GM06990 (cell line): ENCODE measurements around the gene KLK8.

Experiments
- DNase-seq: peaks from one replicate; pipeline ENCODE4 v3.0.0-alpha.2; 2011; ENCODE audit not compliant: insufficient read length; ENCODE audit errors: extremely low read depth
- H3K27me3 ChIP-seq: replicated peaks from 2 replicates; pipeline ENCODE4 v1.6.0; 2011; ENCODE audit warnings: low read length; ENCODE audit not compliant: control insufficient read depth, insufficient read depth
- H3K36me3 ChIP-seq: 2 replicates; pipeline ENCODE4 v1.5.1; 2011; ENCODE audit warnings: low read length; ENCODE audit not compliant: control insufficient read depth, insufficient read depth
- H3K4me3 ChIP-seq: replicated peaks from 2 replicates; pipeline ENCODE4 v1.5.1; 2011; ENCODE audit warnings: low read depth, mild to moderate bottlenecking, control low read depth, low read length
- TF ChIP-seq, protein P1 (sequence below): IDR thresholded peaks from 2 replicates; pipeline ENCODE4 v1.5.1; 2011; ENCODE audit warnings: low read length, control low read depth, mild to moderate bottlenecking, inconsistent platforms; ENCODE audit not compliant: insufficient read depth, poor library complexity, severe bottlenecking

Gene KLK8

DNA sequence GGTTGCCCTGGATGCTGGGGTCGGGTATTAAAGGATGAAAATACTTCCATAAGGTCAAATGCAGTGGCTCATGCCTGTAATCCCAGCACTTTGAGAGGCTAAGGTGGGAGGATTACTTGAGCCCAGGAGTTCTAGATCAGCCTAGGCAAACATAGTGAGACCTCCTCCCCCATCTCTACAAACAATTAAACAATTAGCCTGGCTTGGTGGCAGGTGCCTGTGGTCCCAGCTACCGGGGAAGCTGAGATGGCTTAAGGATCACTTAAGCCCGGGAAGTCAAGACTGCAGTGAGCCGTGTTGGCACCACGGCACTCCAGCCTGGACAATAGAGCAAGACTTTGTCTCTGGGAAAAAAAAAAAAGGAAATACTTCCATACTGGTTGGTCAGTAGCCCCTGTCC lies 23.5 kb upstream of the KLK8 start:
- Histone ChIP-seq H3K4me3 (no peak overlapping the region), H3K27me3 (peaks cover 2% of the 10 kb centered on the region), H3K36me3 (no peaks in the 10 kb centered on the region)
- DNase-seq: no peak
- TF ChIP-seq, protein P1, sequence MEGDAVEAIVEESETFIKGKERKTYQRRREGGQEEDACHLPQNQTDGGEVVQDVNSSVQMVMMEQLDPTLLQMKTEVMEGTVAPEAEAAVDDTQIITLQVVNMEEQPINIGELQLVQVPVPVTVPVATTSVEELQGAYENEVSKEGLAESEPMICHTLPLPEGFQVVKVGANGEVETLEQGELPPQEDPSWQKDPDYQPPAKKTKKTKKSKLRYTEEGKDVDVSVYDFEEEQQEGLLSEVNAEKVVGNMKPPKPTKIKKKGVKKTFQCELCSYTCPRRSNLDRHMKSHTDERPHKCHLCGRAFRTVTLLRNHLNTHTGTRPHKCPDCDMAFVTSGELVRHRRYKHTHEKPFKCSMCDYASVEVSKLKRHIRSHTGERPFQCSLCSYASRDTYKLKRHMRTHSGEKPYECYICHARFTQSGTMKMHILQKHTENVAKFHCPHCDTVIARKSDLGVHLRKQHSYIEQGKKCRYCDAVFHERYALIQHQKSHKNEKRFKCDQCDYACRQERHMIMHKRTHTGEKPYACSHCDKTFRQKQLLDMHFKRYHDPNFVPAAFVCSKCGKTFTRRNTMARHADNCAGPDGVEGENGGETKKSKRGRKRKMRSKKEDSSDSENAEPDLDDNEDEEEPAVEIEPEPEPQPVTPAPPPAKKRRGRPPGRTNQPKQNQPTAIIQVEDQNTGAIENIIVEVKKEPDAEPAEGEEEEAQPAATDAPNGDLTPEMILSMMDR: no peak

DNA sequence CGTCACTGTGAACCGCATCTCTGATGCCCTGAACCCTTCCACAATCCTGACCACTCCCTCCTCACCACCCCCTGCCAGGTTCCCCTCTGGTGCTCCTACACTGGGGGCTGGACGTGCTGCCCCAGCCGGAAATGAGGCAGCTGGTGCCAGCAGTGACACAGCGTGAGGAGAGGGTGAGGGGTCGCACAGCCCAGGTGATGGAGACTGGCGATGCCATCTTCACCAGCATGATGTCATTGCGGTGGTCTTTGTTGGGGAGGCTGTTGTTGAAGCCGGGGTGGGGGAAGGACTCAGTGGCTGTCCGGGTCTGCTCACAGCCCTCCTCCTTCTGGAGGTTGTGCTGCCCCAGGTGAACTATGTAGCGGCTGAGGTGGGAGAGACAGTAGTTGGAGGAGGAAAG lies 22.5 kb upstream of the KLK8 start:
- TF ChIP-seq, protein P1: no peak
- no peak for DNase-seq
- Histone ChIP-seq H3K36me3 (no peaks in the 10 kb centered on the region), H3K4me3 (no peak overlapping the region), H3K27me3 (peaks cover 2% of the 10 kb centered on the region)

DNA sequence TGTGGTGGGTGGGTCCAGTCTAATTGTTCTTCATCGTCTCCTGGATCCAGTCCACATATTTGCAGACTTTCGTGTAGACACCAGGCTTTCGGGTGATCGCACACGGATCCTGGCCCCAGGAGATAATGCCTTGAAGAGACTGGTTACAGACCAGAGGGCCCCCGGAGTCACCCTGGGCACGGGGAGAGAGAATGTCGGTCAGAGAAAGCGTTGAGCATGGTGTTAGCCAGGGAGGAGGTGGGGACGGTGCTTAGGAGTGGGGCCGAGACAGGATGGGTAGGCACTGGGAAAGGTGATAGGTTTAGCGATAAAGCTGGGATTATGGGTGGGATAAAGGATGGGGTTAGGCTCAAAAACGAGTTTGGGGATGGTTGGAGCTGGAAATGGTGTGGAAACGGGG lies 21.1 kb upstream of the KLK8 start:
- DNase-seq: no peak
- TF ChIP-seq, protein P1: no peak
- H3K4me3 ChIP-seq: no peak overlapping the region
- H3K27me3 ChIP-seq: peaks cover 2% of the 10 kb centered on the region
- H3K36me3 ChIP-seq: no peaks in the 10 kb centered on the region

DNA sequence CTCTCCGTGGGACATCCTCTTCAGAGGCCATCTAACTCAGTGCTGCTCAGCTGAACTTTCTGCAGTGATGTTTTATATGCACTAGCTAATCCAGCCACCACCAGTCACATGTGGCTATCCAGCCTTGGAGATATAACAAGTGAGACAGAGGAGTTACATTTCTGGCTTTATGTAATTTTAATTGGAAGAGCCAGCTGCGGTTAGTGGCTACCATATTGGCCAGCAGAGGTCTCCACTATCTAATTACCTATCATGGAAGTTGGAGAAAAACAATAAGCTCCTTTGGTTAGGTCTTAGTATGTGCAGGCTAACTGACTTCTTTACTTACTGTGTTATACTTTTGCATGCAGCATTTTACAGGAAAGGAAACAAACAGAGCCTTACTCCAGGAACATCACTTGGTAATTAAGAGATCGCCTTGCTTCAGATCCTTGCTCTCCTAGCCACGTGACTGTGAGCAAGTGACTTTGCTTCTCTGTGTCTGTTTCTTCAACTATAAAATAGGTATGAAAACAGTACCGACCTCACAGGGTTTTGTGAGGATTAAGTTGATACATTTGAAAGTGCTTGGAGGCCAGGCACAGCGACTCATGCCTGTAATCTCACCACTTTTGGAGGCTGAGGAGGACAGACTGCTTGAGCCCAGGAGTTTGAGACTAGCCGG lies 19.7 kb upstream of the KLK8 start:
- TF ChIP-seq, protein P1: peak; percentile 45
- Histone ChIP-seq H3K4me3 (no peak overlapping the region), H3K27me3 (no peaks in the 10 kb centered on the region; the same call in none of the 2 replicates), H3K36me3 (no peaks in the 10 kb centered on the region)
- DNase-seq: no peak

DNA sequence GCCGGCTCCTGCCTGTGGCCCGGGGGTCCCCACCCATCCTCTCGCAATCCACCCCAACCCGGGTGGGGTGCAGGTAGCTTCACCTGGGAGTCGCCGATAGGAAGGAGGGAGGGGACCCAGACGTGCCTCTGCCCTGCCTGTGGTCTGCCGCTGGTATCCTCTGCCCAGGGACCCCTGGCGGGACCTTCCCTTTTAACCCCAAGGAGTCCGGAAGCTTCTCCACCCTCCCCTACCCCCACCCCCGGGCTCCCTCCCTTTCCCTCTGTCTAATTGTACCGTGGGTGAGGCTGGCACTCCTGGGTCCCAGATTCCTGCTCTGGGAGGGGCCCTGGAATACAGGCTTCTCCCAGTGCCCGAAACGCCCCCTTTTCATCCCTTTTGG lies 18.1 kb upstream of the KLK8 start, which contains the start of gene KLK10:
KLK10 (minus strand) TSS at position 166 of the 382 bp plus-strand sequence. CDS start 579 bp downstream, outside the sequence.
- TF ChIP-seq, protein P1: no peak
- Histone ChIP-seq H3K27me3 (no peaks in the 10 kb centered on the region; the same call in none of the 2 replicates), H3K36me3 (no peaks in the 10 kb centered on the region), H3K4me3 (no peak within 1 kb of the TSS)
- DNase-seq: no peak
